Measurements from ENCODE around the gene DUT. TPM values are rescaled to one million over a fixed set of nuclear protein-coding genes. Genes with fewer than 3 reads are reported as not detected.
A peak's percentile ranks its signal among the peaks of the same experiment; 100 is the strongest.
"Not testable (repeated sequence)": the region's sequence is repeated elsewhere in the genome, so short reads cannot be mapped to it uniquely, and the experiment has no call there.

DUT gene
- total and polyA plus RNA-seq, 12 donors = 43.9 to 141 (median 92.5) TPM

DNA sequence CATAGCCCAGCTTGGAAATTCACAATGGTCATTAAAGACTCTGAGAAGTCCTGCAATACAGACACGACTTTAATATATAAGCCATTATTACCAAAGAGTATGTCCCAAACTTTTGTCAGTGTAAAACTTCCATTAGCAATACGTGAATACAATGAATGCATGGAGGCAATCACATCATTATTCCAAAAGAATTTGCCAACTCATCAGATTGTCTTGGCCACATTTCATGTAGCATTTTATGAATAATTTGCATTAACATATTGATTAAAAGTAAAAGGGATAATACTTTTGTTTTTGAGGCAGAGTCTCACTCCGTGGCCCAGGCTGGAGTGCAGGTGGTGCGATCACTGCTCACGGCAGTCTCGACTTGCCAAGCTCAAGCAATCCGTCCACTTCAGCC is 7.9 kb upstream of the DUT start:
- H3K4me1 ChIP-seq (replicated peaks in 1 of 2) = no peaks in the 10 kb centered on the region
- no peak overlapping the region for H3K27ac ChIP-seq
- no peaks in the 10 kb centered on the region for H3K36me3 ChIP-seq (replicated peaks in 1 of 2)
- H3K27me3 ChIP-seq = no peaks in the 10 kb centered on the region
- no peak overlapping the region for H3K4me3 ChIP-seq
- TF ChIP-seq POLR2A (IDR thresholded peaks at IDR 0.05) = no peak
- DNase-seq = no peak
- 92 to 97% (median 95%) methylated on average over 7 of the region's 7 CpGs for WGBS, 4 donors
- no peaks in the 10 kb centered on the region for H3K9me3 ChIP-seq (replicated peaks in 1 of 3)
- intact Hi-C loops (cut with DNase I) = no loop called here

DNA sequence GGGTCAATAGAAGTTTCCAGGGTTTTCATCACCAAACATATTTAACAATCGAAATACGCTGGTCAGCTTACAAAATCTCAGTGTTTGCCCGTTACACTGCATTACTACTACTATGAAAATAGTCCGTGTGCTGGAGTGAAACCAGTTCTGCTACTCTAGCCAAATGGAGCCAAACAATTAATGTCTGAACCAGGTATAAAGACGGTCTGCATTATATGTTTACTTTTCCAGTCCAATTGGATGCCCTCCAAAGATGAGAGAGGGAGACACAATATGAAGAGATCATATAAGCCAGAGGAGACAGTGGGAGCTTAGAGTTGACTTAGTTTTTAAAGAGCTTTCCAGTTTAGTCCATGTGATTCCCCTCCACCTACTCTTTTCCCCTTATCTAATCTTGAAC is 6.3 kb upstream of the DUT start:
- intact Hi-C loops (cut with DNase I) = no loop called here
- Histone ChIP-seq H3K27ac (no peak overlapping the region), H3K36me3 (replicated peaks in 1 of 2) (no peaks in the 10 kb centered on the region), H3K4me1 (replicated peaks in 1 of 2) (peaks cover 0 to 2% of the 10 kb centered on the region in 2 donors), H3K27me3 (no peaks in the 10 kb centered on the region), H3K9me3 (replicated peaks in 1 of 3) (no peaks in the 10 kb centered on the region), H3K4me3 (no peak overlapping the region)
- TF ChIP-seq, protein P1, sequence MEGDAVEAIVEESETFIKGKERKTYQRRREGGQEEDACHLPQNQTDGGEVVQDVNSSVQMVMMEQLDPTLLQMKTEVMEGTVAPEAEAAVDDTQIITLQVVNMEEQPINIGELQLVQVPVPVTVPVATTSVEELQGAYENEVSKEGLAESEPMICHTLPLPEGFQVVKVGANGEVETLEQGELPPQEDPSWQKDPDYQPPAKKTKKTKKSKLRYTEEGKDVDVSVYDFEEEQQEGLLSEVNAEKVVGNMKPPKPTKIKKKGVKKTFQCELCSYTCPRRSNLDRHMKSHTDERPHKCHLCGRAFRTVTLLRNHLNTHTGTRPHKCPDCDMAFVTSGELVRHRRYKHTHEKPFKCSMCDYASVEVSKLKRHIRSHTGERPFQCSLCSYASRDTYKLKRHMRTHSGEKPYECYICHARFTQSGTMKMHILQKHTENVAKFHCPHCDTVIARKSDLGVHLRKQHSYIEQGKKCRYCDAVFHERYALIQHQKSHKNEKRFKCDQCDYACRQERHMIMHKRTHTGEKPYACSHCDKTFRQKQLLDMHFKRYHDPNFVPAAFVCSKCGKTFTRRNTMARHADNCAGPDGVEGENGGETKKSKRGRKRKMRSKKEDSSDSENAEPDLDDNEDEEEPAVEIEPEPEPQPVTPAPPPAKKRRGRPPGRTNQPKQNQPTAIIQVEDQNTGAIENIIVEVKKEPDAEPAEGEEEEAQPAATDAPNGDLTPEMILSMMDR (IDR thresholded peaks at IDR 0.05) = no peak
- TF ChIP-seq POLR2A (IDR thresholded peaks at IDR 0.05) = no peak
- WGBS, 4 donors = 71 to 77% (median 76%) methylated on average over 5 of the region's 5 CpGs
- no peak for DNase-seq

DNA sequence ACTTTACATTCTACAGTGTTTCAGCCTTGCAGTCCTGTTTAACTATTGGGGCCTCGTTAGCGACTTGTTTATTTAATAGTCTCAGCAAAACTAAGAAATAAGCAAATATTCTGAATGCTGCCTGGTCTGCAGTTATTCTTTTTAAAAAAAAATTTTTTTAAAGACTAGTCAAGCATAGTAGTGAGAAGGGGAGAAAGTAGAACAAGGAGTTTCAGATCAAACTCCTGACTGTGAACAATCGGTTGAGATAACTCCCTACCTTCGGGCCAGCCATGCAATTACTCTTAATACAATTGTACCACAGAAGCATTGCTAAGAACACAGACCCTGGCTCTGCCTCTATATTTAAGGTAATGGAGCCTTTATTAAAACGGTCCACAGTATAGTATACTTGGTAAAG is 5.8 kb upstream of the DUT start:
- H3K4me1 ChIP-seq (replicated peaks in 1 of 2) = peaks cover 3 to 7% of the 10 kb centered on the region in 2 donors
- H3K27me3 ChIP-seq = no peaks in the 10 kb centered on the region
- no peak overlapping the region for H3K4me3 ChIP-seq
- 87 to 93% (median 89%) methylated on average over 5 of the region's 5 CpGs for WGBS, 4 donors
- no peak for DNase-seq
- H3K27ac ChIP-seq = no peak overlapping the region
- no peaks in the 10 kb centered on the region for H3K36me3 ChIP-seq (replicated peaks in 1 of 2)
- TF ChIP-seq POLR2A (IDR thresholded peaks at IDR 0.05) = no peak
- TF ChIP-seq, protein P1 (IDR thresholded peaks at IDR 0.05) = no peak
- H3K9me3 ChIP-seq (replicated peaks in 1 of 3) = no peaks in the 10 kb centered on the region
- intact Hi-C loops (cut with DNase I) = no loop called here

DNA sequence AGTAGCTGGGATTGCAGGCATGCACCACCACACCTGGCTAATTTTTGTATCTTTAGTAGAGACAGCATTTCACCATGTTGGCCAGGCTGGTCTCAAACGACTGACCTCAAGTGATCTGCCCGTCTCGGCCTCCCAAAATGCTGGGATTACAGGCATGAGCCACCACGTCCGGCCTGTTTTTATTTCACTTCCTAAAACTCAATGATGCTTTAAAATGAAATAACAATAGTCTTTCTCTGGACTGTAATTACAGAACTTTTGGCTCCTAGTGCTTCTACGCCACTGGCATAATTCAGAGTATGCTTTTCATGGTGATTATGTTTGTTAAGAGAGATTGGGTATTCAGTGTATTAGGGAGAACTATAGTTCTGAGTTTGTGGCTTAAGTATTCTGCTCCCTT is 5.0 kb upstream of the DUT start:
- DNase-seq; H3K4me3 ChIP-seq; H3K4me1 ChIP-seq (replicated peaks in 1 of 2); H3K27ac ChIP-seq; intact Hi-C loops (cut with DNase I); H3K36me3 ChIP-seq (replicated peaks in 1 of 2); H3K27me3 ChIP-seq; H3K9me3 ChIP-seq (replicated peaks in 1 of 3): not testable (repeated sequence)
- WGBS, 4 donors = 79 to 96% (median 85%) methylated on average over 6 of the region's 6 CpGs

DNA sequence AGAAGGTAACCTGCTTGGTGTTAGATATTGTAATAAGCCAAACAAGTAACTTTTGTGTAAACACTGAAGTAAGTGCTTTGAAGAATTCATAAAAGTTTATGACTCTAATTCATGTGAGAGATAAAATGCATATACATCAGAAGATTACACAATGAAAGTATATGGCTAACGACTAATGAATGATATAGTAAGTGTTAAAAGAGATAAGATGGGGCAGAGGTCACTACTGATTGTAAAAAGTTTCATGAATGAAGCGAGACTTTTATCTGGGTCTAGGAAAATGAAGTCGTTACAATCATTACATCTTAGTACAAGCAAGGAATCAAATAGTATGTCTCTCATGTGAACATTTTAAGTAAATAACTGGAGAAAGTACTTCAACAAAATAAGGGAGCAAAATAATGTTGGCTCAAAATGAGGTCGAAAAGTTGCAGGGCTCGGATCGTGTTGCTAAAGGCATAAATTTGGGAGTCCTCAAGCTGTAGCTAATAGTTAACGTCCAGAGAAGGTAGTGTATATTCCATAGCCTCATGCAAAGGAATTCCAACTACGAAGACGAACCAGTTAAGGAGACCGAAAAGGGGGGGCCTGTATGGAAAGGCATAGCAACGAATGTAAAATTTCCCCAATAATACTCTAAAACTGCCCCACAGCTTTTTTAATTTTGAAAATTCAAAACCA is 984 bp upstream of the DUT start:
- WGBS, 4 donors = 18 to 21% (median 18%) methylated on average over 11 of the region's 11 CpGs

More for the DNA sequence above, 984 bp upstream of the DUT start:
- Histone ChIP-seq H3K36me3 (replicated peaks in 1 of 2) (peaks cover 0 to 11% of the 10 kb centered on the region in 2 donors), H3K27ac (peak overlapping the region in 4 of 5 donors; percentile 95 to 99 (median 98)), H3K4me3 (peak overlapping the region in 3 of 4 donors; percentile 90 to 98 (median 98)), H3K9me3 (replicated peaks in 1 of 3) (no peaks in the 10 kb centered on the region), H3K4me1 (replicated peaks in 1 of 2) (peaks cover 5 to 17% of the 10 kb centered on the region in 2 donors), H3K27me3 (no peaks in the 10 kb centered on the region)
- intact Hi-C loops (cut with DNase I) = no loop called here
- TF ChIP-seq POLR2A (IDR thresholded peaks at IDR 0.05) = no peak
- TF ChIP-seq, protein P1 (IDR thresholded peaks at IDR 0.05) = no peak
- DNase-seq = no peak

Measured in adrenal gland (tissue), 12 donors.